Mesenchymal stem cell (in vitro differentiated cells and primary cell): ENCODE data around the gene FTO.

Experiments
- DNase-seq: peaks from one replicate; pipeline ENCODE4 v3.0.0-alpha.2; 2013
- H2AFZ ChIP-seq: one replicate; pipeline ENCODE4 v1.6.1; 2013; ENCODE audit warnings: low read depth, mild to moderate bottlenecking, control low read depth, inconsistent platforms, low read length, moderate library complexity
- H2AK5ac ChIP-seq: 2 replicates; pipeline ENCODE4 v1.6.1; 2013; ENCODE audit warnings: low read length, moderate library complexity, mild to moderate bottlenecking, inconsistent platforms; ENCODE audit not compliant: severe bottlenecking
- H2BK120ac ChIP-seq: one replicate; pipeline ENCODE4 v1.6.1; 2013; ENCODE audit warnings: low read depth, mild to moderate bottlenecking, inconsistent platforms, low read length, moderate library complexity
- H2BK12ac ChIP-seq, 2 experiments: one replicate each; pipeline ENCODE4 v1.6.1; 2013; ENCODE audit warnings: inconsistent platforms in 2 of 2, low read length in 2 of 2, mild to moderate bottlenecking in 2 of 2, moderate library complexity in 2 of 2, control low read depth in 1 of 2
- H2BK15ac ChIP-seq: one replicate; pipeline ENCODE4 v1.6.1; 2013; ENCODE audit warnings: mild to moderate bottlenecking, low read depth, inconsistent platforms; ENCODE audit not compliant: poor library complexity, severe bottlenecking
- H2BK5ac ChIP-seq: 2 replicates; pipeline ENCODE4 v1.6.1; 2013; ENCODE audit warnings: low read depth, mild to moderate bottlenecking, low read length, control low read depth, inconsistent platforms; ENCODE audit not compliant: poor library complexity, severe bottlenecking
- H3K14ac ChIP-seq, 2 experiments: one replicate each; pipeline ENCODE4 v1.6.1; 2013; ENCODE audit warnings: inconsistent platforms in 2 of 2, low read length in 2 of 2, control low read depth in 1 of 2, mild to moderate bottlenecking in 1 of 2, moderate library complexity in 1 of 2
- H3K18ac ChIP-seq, 2 experiments: one replicate each; pipeline ENCODE4 v1.6.1; 2013; ENCODE audit warnings: inconsistent platforms in 2 of 2, low read length in 2 of 2, control low read depth in 1 of 2, low read depth in 1 of 2, mild to moderate bottlenecking in 1 of 2
- H3K23ac ChIP-seq, 2 experiments: one replicate each; pipeline ENCODE4 v1.6.1; 2013; ENCODE audit warnings: inconsistent platforms in 2 of 2, low read length in 2 of 2, mild to moderate bottlenecking in 2 of 2, moderate library complexity in 2 of 2, control low read depth in 1 of 2
- H3K27ac ChIP-seq: 2 replicates; pipeline ENCODE4 v1.5.1; 2013; ENCODE audit warnings: mild to moderate bottlenecking, moderate library complexity, low read length, control low read depth, inconsistent platforms; ENCODE audit not compliant: poor library complexity, severe bottlenecking
- H3K27me3 ChIP-seq, 2 experiments: 2 replicates each; pipeline versions ENCODE4 v1.6.1 to v1.7.0; 2013; ENCODE audit warnings: low read length in 2 of 2, mild to moderate bottlenecking in 2 of 2, moderate library complexity in 2 of 2, control low read depth in 1 of 2, inconsistent platforms in 1 of 2; ENCODE audit not compliant: control insufficient read depth in 1 of 2, insufficient read depth in 1 of 2
- H3K36me3 ChIP-seq, 2 experiments: 2 replicates each; pipeline versions ENCODE4 v1.6.1 to v1.7.0; 2013; ENCODE audit warnings: low read length in 2 of 2, control low read depth in 1 of 2, inconsistent platforms in 1 of 2, low read depth in 1 of 2, mild to moderate bottlenecking in 1 of 2; ENCODE audit not compliant: insufficient read depth in 2 of 2, control insufficient read depth in 1 of 2
- H3K4ac ChIP-seq, 2 experiments: one replicate each; pipeline ENCODE4 v1.6.1; 2013; ENCODE audit warnings: inconsistent platforms in 2 of 2, low read length in 2 of 2, mild to moderate bottlenecking in 2 of 2, moderate library complexity in 2 of 2, control low read depth in 1 of 2, low read depth in 1 of 2
- H3K4me1 ChIP-seq: 2 replicates; pipeline ENCODE4 v1.6.1; 2013; ENCODE audit warnings: low read depth, low read length, control low read depth; ENCODE audit not compliant: control insufficient read depth, insufficient read depth
- H3K4me2 ChIP-seq: 2 replicates; pipeline ENCODE4 v1.6.1; 2013; ENCODE audit warnings: low read length, mild to moderate bottlenecking, inconsistent platforms; ENCODE audit not compliant: poor library complexity, severe bottlenecking
- H3K4me3 ChIP-seq, 2 experiments: 2 replicates each; pipeline versions ENCODE4 v1.5.1 to v1.7.0; 2013; ENCODE audit warnings: low read length in 2 of 2, mild to moderate bottlenecking in 2 of 2, control low read depth in 1 of 2, low read depth in 1 of 2; ENCODE audit not compliant: insufficient read depth in 1 of 2
- H3K79me1 ChIP-seq: replicated peaks from 2 replicates; pipeline ENCODE4 v1.6.1; 2013; ENCODE audit warnings: mild to moderate bottlenecking, control low read depth, low read length, inconsistent platforms; ENCODE audit not compliant: poor library complexity, severe bottlenecking
- H3K9ac ChIP-seq: 2 replicates; pipeline ENCODE4 v1.7.0; 2013; ENCODE audit warnings: mild to moderate bottlenecking, low read length, moderate library complexity
- H3K9me3 ChIP-seq: 2 replicates; pipeline ENCODE4 v1.7.0; 2013; ENCODE audit warnings: mild to moderate bottlenecking, low read length; ENCODE audit not compliant: control insufficient read depth
- H4K8ac ChIP-seq: one replicate; pipeline ENCODE4 v1.6.1; 2013; ENCODE audit warnings: inconsistent platforms, mild to moderate bottlenecking, low read length, moderate library complexity
- H4K91ac ChIP-seq: one replicate; pipeline ENCODE4 v1.6.1; 2013; ENCODE audit warnings: mild to moderate bottlenecking, low read length, inconsistent platforms
- WGBS: methylation state at CpG from one replicate; pipeline ENCODE4 v1.1.7; 2013; ENCODE audit warnings: mixed read lengths; 5-methylcytosine and 5-hydroxymethylcytosine counted together

FTO gene

DNA sequence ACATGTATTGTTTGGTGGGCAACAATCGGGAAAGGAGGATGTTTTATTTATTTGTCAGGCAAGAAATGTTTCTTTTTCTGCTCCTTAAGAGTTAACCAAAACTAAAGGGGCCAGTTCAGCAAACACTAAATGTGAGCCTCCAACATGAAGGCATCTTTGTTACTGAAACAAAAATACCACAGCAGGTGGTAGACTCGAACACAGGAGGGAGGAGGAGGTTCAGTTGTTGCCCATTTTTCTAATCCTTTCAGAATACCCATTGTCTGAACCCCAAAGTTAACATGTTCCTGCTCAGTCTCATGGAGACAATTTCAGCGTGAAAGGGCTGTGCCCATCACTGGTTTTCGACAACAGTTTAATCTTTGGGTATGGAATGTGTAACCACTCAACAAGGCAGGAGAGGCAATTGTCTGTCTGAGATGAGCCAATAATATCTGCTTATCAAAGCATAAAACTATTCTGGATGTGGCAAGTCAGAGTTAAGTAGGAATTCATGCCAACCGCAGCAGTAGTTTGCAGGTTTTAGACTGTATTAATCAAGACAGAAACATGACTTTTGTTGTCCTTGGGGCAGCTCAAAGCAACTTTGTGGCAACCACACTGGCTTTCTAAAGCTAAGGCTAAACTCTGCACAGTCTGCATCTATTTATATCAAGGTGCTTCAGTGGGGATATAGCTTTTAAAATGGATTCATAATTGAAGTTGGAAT lies 211.7 kb downstream of the FTO start:
- no peak overlapping the region for H2BK15ac ChIP-seq
- DNase-seq = no peak
- H2BK12ac ChIP-seq = no peak overlapping the region
- H3K14ac ChIP-seq = no peak overlapping the region
- no peaks in the 10 kb centered on the region for H3K27me3 ChIP-seq
- H3K9ac ChIP-seq = no peak overlapping the region
- H2BK120ac ChIP-seq = no peak overlapping the region
- no peak overlapping the region for H3K4ac ChIP-seq
- peaks cover 12% of the 10 kb centered on the region for H3K79me1 ChIP-seq
- H3K18ac ChIP-seq = no peak overlapping the region
- H2AFZ ChIP-seq = no peak overlapping the region
- no peak overlapping the region for H4K8ac ChIP-seq
- no peak overlapping the region for H3K4me2 ChIP-seq
- no peaks in the 10 kb centered on the region for H3K9me3 ChIP-seq
- H2AK5ac ChIP-seq = no peak overlapping the region
- H4K91ac ChIP-seq = no peak overlapping the region
- no peak overlapping the region for H2BK5ac ChIP-seq
- no peak overlapping the region for H3K23ac ChIP-seq
- no peak overlapping the region for H3K27ac ChIP-seq
- no peak overlapping the region for H3K4me3 ChIP-seq
- 95% methylated on average over 5 of the region's 5 CpGs for WGBS
- peaks cover 1% of the 10 kb centered on the region for H3K4me1 ChIP-seq
- H3K36me3 ChIP-seq = no peaks in the 10 kb centered on the region

DNA sequence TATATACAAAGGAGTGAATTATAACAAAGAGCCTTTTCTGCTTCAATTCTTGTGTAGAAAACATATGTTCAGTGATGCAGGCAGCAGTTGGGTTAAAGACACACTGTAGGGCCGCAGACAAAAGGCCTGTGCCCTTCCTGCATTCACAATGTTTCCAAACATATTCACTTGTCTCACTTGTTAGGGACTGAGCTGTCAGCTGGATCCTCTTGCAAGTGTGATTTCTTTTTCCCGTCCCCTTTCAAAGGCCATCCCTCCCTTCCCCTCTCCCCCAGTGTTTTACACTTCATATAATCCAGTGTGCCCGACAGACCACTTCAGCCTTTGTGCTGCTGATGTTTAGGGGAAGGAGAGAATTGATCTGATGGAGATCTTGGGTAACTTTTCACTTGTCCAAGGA lies 217.0 kb downstream of the FTO start:
- Histone ChIP-seq H2BK12ac (peak overlapping the region in 1 of 2 experiments; percentile 15), H4K91ac (no peak overlapping the region), H3K23ac (no peak overlapping the region), H3K4me1 (no peaks in the 10 kb centered on the region), H3K4ac (no peak overlapping the region), H2AK5ac (no peak overlapping the region), H3K27ac (no peak overlapping the region), H2BK5ac (no peak overlapping the region), H2AFZ (no peak overlapping the region), H3K79me1 (peaks cover 14% of the 10 kb centered on the region), H3K4me3 (no peak overlapping the region), H3K9ac (no peak overlapping the region), H2BK15ac (no peak overlapping the region), H3K27me3 (no peaks in the 10 kb centered on the region), H4K8ac (no peak overlapping the region), H3K18ac (no peak overlapping the region), H2BK120ac (no peak overlapping the region), H3K36me3 (no peaks in the 10 kb centered on the region), H3K14ac (no peak overlapping the region), H3K4me2 (no peak overlapping the region), H3K9me3 (no peaks in the 10 kb centered on the region)
- DNase-seq = no peak
- 89% methylated on average over 2 of the region's 3 CpGs for WGBS

DNA sequence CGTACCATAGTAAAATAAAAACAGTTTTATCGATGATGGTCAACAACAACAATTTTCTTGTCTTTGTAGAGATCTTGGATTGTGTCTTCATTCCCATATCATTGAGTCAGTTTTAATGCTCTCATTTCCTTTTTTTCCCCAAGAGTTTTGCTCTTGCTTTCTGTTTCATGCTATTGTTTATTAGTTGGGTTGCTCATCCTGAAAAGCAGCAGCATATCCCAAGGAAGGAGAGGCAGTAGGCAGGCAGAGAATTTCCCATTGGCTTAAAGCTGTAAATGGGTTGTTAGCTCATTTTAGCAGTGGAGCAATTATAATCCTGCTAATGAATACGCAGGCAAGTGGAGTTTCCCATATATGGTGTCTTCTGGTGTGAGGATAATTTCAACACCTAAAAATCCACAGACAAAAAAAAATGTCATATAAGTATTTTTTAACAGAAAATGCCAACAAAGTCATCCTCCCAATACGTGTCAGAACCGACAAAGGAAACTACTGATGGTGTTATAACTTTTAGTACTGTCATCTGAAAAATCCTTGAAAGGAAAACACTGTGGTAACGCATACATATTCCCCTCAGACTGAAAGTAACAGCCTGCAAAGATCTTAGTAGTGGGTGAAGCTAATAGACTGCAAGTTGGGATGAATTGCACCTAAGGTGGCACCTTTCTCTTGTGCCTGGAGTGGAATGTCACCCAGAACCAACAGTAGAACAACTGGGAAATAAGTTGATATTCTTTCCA lies 218.3 kb downstream of the FTO start:
- Histone ChIP-seq H2BK12ac (peak overlapping the region in 1 of 2 experiments; percentile 25), H3K27ac (no peak overlapping the region), H4K91ac (no peak overlapping the region), H3K27me3 (no peaks in the 10 kb centered on the region), H2AFZ (no peak overlapping the region), H3K23ac (no peak overlapping the region), H3K4me1 (no peaks in the 10 kb centered on the region), H3K9ac (no peak overlapping the region), H3K79me1 (peaks cover 10% of the 10 kb centered on the region), H3K4me2 (no peak overlapping the region), H3K4ac (no peak overlapping the region), H3K14ac (no peak overlapping the region), H4K8ac (no peak overlapping the region), H2BK15ac (no peak overlapping the region), H3K4me3 (no peak overlapping the region), H3K9me3 (no peaks in the 10 kb centered on the region), H3K18ac (peak overlapping the region in 1 of 2 experiments; percentile 34), H2BK120ac (no peak overlapping the region), H2AK5ac (no peak overlapping the region), H3K36me3 (no peaks in the 10 kb centered on the region), H2BK5ac (no peak overlapping the region)
- peak; percentile 64 for DNase-seq
- WGBS = 69% methylated on average over 2 of the region's 6 CpGs

DNA sequence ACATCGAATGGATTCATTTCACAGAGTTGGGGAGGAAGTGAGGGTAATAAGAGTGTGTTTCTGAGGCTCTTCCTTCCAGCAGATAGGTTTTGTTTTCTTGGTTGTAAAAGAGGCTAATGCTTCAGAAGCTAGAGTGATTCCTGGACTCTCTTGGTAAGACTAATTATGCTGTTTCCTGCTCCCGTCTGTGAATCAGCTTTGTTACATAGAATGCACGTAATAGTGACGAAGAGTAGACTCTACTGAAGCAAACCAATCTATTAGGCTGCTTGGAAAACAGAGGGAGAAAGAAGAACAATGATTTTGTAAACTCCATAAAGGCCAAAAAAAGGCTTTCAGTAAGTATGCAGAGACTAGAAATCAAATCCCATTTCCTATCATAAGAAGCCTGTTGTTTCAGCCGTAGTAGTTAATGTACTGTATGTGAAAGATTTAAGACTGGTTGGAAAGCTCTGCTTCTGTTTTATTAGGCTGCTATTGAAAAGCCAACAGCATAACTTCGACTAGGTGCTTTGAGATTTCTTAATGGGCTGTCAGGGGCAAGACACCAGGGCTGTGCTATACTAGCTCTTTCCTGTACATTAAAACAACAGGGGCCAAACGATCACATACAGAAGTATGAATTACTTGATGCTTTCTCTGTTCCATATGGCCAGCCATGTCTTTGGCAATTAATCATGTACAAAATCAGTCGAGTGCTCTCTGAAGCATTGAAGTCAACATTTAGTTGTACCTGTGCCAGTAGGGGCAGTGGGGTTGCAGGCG lies 219.0 kb downstream of the FTO start:
- H2BK15ac ChIP-seq = no peak overlapping the region
- peak overlapping the region in 1 of 2 experiments; percentile 34 for H3K18ac ChIP-seq
- H3K27me3 ChIP-seq = no peaks in the 10 kb centered on the region
- H3K4ac ChIP-seq = no peak overlapping the region
- WGBS = 49% methylated on average over 9 of the region's 9 CpGs
- no peak overlapping the region for H3K9ac ChIP-seq
- peaks cover 10% of the 10 kb centered on the region for H3K79me1 ChIP-seq
- H4K91ac ChIP-seq = no peak overlapping the region
- no peak overlapping the region for H2AFZ ChIP-seq
- H2BK5ac ChIP-seq = no peak overlapping the region
- no peak overlapping the region for H2BK120ac ChIP-seq
- peak overlapping the region in 1 of 2 experiments; percentile 25 for H2BK12ac ChIP-seq
- no peak overlapping the region for H3K27ac ChIP-seq
- H2AK5ac ChIP-seq = no peak overlapping the region
- DNase-seq = peak; percentile 56
- no peak overlapping the region for H3K4me2 ChIP-seq
- no peak overlapping the region for H3K14ac ChIP-seq
- no peak overlapping the region for H4K8ac ChIP-seq
- no peak overlapping the region for H3K23ac ChIP-seq
- H3K9me3 ChIP-seq = no peaks in the 10 kb centered on the region
- H3K4me3 ChIP-seq = no peak overlapping the region
- H3K4me1 ChIP-seq = no peaks in the 10 kb centered on the region
- H3K36me3 ChIP-seq = no peaks in the 10 kb centered on the region
